Endothelial cell of umbilical vein (primary cell): ENCODE data around the gene GOLPH3. TPM values are rescaled to one million over a fixed set of nuclear protein-coding genes. Genes with fewer than 3 reads are reported as not detected.

Experiments
- BruUV-seq: library from RNA; stranded (reverse); fragments of 400-500 nt; replicated peaks from 2 replicates; lab custom pipeline; 2021; lab: Mats Ljungman, UMichigan
- CTCF ChIA-PET: fragments of 300-600, 350-600 bp; sonication (Branson Sonifier 250); formaldehyde crosslinking; loops from one replicate; lab custom pipeline; 2021; ENCODE audit warnings: antibody characterized with exemption, inconsistent platforms; lab: Charles Lee
- POLR2A ChIA-PET: fragments of 300-600, 350-600 bp; sonication (Branson Sonifier 250); formaldehyde crosslinking; loops from one replicate; lab custom pipeline; 2021; ENCODE audit warnings: antibody characterized with exemption, inconsistent platforms; lab: Charles Lee
- DNase-seq: peaks from one replicate; pipeline ENCODE4 v3.0.0-alpha.2; 2011; ENCODE audit warnings: low read depth, low spot score
- FAIRE-seq: peaks from 2 replicates; lab custom pipeline; 2011; peaks lifted over from hg19 to GRCh38; lab: Jason Lieb, UNC
- H2AFZ ChIP-seq: 2 replicates; pipeline ENCODE4 v1.6.0; 2012; ENCODE audit warnings: low read depth, low read length, control low read depth, inconsistent platforms
- H3K27ac ChIP-seq: 2 replicates; pipeline ENCODE4 v1.5.1; 2011; ENCODE audit warnings: low read depth, mild to moderate bottlenecking, control low read depth, low read length, moderate library complexity; ENCODE audit not compliant: insufficient read depth
- H3K27me3 ChIP-seq, 2 experiments: 2 replicates each; pipeline versions ENCODE4 v1.6.0 to v1.6.1; 2011; ENCODE audit warnings: low read length in 2 of 2, mixed read lengths in 1 of 2; ENCODE audit not compliant: control insufficient read depth in 2 of 2, insufficient read depth in 2 of 2
- H3K36me3 ChIP-seq, 2 experiments: 2 replicates in 1 of 2; 3 replicates in 1 of 2; pipeline ENCODE4 v1.5.1; 2011; ENCODE audit warnings: low read length in 2 of 2, mild to moderate bottlenecking in 1 of 2, moderate library complexity in 1 of 2; ENCODE audit not compliant: control insufficient read depth in 2 of 2, insufficient read depth in 2 of 2; ENCODE audit errors: extremely low read depth in 1 of 2
- H3K4me1 ChIP-seq: 3 replicates; pipeline ENCODE4 v1.5.1; 2011; ENCODE audit warnings: mild to moderate bottlenecking, low read length; ENCODE audit not compliant: control insufficient read depth, insufficient read depth; ENCODE audit errors: extremely low read depth
- H3K4me2 ChIP-seq: 2 replicates; pipeline ENCODE4 v1.6.1; 2011; ENCODE audit warnings: low read length, control low read depth, mixed read lengths; ENCODE audit not compliant: insufficient read depth
- H3K4me3 ChIP-seq, 3 experiments: fragments of 200-600 bp in 1 of 3; sonication (generic), shearing (Covaris generic) in 1 of 3; replicated peaks in 1 of 3; 2 replicates each; pipeline ENCODE4 v1.5.1; 2011 to 2016; ENCODE audit warnings: control low read depth in 3 of 3, low read length in 3 of 3, mild to moderate bottlenecking in 2 of 3, inconsistent platforms in 1 of 3, low read depth in 1 of 3, moderate library complexity in 1 of 3; ENCODE audit not compliant: insufficient read depth in 1 of 3
- H3K79me2 ChIP-seq: 2 replicates; pipeline ENCODE4 v1.6.0; 2012; ENCODE audit warnings: low read length, inconsistent platforms; ENCODE audit not compliant: control insufficient read depth, insufficient read depth
- H3K9ac ChIP-seq: replicated peaks from 2 replicates; pipeline ENCODE3; 2011; ENCODE audit warnings: low read length, control low read depth; ENCODE audit not compliant: insufficient read depth; ENCODE audit errors: extremely low read depth
- H3K9me1 ChIP-seq: replicated peaks from 3 replicates; pipeline ENCODE4 v1.6.0; 2011; ENCODE audit warnings: mild to moderate bottlenecking, low read length; ENCODE audit not compliant: control insufficient read depth, insufficient read depth; ENCODE audit errors: extremely low read depth
- H3K9me3 ChIP-seq: replicated peaks from 2 replicates; pipeline ENCODE4 v1.5.1; 2012; ENCODE audit warnings: low read length, inconsistent platforms; ENCODE audit not compliant: control insufficient read depth, insufficient read depth
- H4K20me1 ChIP-seq: replicated peaks from 2 replicates; pipeline ENCODE3; 2011; ENCODE audit warnings: mild to moderate bottlenecking, low read length; ENCODE audit not compliant: control insufficient read depth, insufficient read depth; ENCODE audit errors: extremely low read depth
- EZH2 ChIP-seq: IDR thresholded peaks from 2 replicates; pipeline ENCODE4 v1.6.1; 2012; ENCODE audit warnings: borderline replicate concordance, low read depth, mild to moderate bottlenecking, moderate library complexity, low read length, inconsistent platforms; ENCODE audit not compliant: severe bottlenecking
- JUN ChIP-seq: IDR thresholded peaks from 2 replicates; pipeline ENCODE4 v1.6.1; 2011; ENCODE audit warnings: borderline replicate concordance, low read depth; ENCODE audit not compliant: insufficient read length, insufficient read depth
- MYC ChIP-seq: IDR thresholded peaks from one replicate; pipeline ENCODE4 v1.6.1; 2011; ENCODE audit warnings: mild to moderate bottlenecking, low read depth, low read length
- POLR2A ChIP-seq: IDR thresholded peaks from 2 replicates; pipeline ENCODE4 v1.6.1; 2012; ENCODE audit warnings: low read depth, mild to moderate bottlenecking, control low read depth, low read length
- POLR2AphosphoS5 ChIP-seq: IDR thresholded peaks from 2 replicates; pipeline ENCODE4 v1.6.1; 2012; ENCODE audit warnings: low read depth, mild to moderate bottlenecking, control low read depth, low read length, moderate library complexity; ENCODE audit not compliant: insufficient read depth
- dilution Hi-C: fragments of 300-500 bp; cut with MboI; formaldehyde crosslinking; loops from one replicate; pipeline ENCODE4 v1.15.0; 2019; ENCODE audit warnings: low sequenced_read_pairs; ENCODE audit not compliant: extremely low pct_ligation_motif_present
- intact Hi-C: fragments of 100-400 bp; cut with micrococcal nuclease; formaldehyde crosslinking; loops from one replicate; pipeline ENCODE4 v1.10.0; 2022
- polyA plus RNA-seq, 4 experiments: library from polyadenylated mRNA; depleted of rRNA in 3 of 4; stranded (reverse) in 3 of 4; unstranded in 1 of 4; fragments of >200 nt; gene quantifications; 2 replicates each; pipeline versions ENCODE4 v1.2.1 to v1.2.3, GENCODE V29; 2011 to 2012; ENCODE audit warnings: missing spikeins in 1 of 4
- total RNA-seq: library from RNA; stranded (reverse); gene quantifications from 2 replicates; pipeline ENCODE4 v1.2.3, GENCODE V29; 2021
- TF ChIP-seq, protein P1 (sequence below), 2 donors: IDR thresholded peaks; 1 replicate in 1 of 2; 2 replicates in 1 of 2; pipeline ENCODE4 v1.5.1; 2011; ENCODE audit warnings: low read length in 2 of 2, mild to moderate bottlenecking in 2 of 2, moderate library complexity in 2 of 2, control low read depth in 1 of 2, inconsistent platforms in 1 of 2, low read depth in 1 of 2; ENCODE audit not compliant: insufficient read depth in 1 of 2; ENCODE audit errors: extremely low read depth in 1 of 2
- TF ChIP-seq, protein P2 (sequence below): IDR thresholded peaks from 2 replicates; pipeline ENCODE4 v1.6.1; 2011; ENCODE audit not compliant: insufficient read depth, insufficient read length

GOLPH3 gene
- total and polyA plus RNA-seq, 2 donors (not counting 3 experiments of a cell fraction or from before 2014, with no cell fraction given) = 38.1 to 70.2 TPM

DNA sequence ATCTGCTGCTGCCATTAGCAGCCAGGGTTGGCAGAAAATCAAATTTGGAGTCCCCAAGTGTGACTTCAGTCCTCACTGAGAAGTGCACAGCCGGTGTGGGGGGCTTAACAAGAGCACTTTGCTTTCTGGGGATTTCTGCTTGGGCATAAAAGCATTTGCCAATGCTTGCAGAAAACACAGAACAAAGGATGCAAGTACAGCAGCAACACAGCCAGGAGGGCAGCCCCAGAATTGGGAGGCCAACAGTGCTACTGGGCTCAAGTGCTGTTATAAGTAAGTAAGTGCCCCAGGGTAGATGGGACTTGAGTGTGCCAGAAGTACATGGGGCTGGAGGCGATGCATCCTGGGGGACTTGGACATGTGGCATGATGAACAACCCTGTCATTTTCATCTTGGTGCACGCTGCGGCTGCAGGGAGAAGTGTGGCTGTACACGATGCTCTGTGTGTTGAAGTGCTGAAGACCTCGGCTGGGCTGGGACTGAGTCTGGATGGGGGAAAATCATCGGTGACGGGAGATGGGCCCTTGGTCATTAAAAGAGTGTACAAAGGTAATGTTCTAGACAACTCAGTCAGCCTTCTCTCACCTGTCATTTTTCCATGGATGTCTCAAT is 73.3 kb downstream of the GOLPH3 start:
- peak overlapping the region; percentile 3 for H3K9ac ChIP-seq
- no TSS peak for BruUV-seq
- dilution Hi-C loops (no loop called here), intact Hi-C loops (no loop called here)
- H3K36me3 ChIP-seq = peaks cover 4 to 9% of the 10 kb centered on the region in 2 experiments
- TF ChIP-seq JUN (no peak), POLR2AphosphoS5 (no peak)
- no peak overlapping the region for H3K4me3 ChIP-seq
- DNase-seq = no peak
- no peak overlapping the region for H2AFZ ChIP-seq
- peak overlapping the region; percentile 96 for H3K27ac ChIP-seq
- ChIA-PET POLR2A (no interaction called here), CTCF (no interaction called here)
- no peaks in the 10 kb centered on the region for H3K27me3 ChIP-seq
- no peak overlapping the region for H3K4me2 ChIP-seq
- no peaks in the 10 kb centered on the region for H3K9me3 ChIP-seq
- no peaks in the 10 kb centered on the region for H3K9me1 ChIP-seq
- FAIRE-seq = no peak
- H3K79me2 ChIP-seq = no peaks in the 10 kb centered on the region
- H4K20me1 ChIP-seq = no peaks in the 10 kb centered on the region
- peaks cover 45% of the 10 kb centered on the region for H3K4me1 ChIP-seq

- H2AFZ ChIP-seq = no peak overlapping the region
- no peaks in the 10 kb centered on the region for H3K9me1 ChIP-seq
- H3K4me2 ChIP-seq = no peak overlapping the region
- H3K9ac ChIP-seq = peak overlapping the region; percentile 91
- peak; percentile 76 for FAIRE-seq
- H4K20me1 ChIP-seq = no peaks in the 10 kb centered on the region
- no peak overlapping the region for H3K4me3 ChIP-seq
- BruUV-seq = no TSS peak
- H3K4me1 ChIP-seq = peaks cover 45% of the 10 kb centered on the region
- dilution Hi-C loops = no loop called here
- peaks cover 4 to 9% of the 10 kb centered on the region in 2 experiments for H3K36me3 ChIP-seq
- intact Hi-C loops = no loop called here
- H3K27me3 ChIP-seq = no peaks in the 10 kb centered on the region
- H3K9me3 ChIP-seq = no peaks in the 10 kb centered on the region
- H3K27ac ChIP-seq = peak overlapping the region; percentile 96
- POLR2A ChIA-PET = no interaction called here
- TF ChIP-seq EZH2 (no peak), POLR2AphosphoS5 (no peak), MYC (no peak), POLR2A (no peak)
- TF ChIP-seq, protein P1, sequence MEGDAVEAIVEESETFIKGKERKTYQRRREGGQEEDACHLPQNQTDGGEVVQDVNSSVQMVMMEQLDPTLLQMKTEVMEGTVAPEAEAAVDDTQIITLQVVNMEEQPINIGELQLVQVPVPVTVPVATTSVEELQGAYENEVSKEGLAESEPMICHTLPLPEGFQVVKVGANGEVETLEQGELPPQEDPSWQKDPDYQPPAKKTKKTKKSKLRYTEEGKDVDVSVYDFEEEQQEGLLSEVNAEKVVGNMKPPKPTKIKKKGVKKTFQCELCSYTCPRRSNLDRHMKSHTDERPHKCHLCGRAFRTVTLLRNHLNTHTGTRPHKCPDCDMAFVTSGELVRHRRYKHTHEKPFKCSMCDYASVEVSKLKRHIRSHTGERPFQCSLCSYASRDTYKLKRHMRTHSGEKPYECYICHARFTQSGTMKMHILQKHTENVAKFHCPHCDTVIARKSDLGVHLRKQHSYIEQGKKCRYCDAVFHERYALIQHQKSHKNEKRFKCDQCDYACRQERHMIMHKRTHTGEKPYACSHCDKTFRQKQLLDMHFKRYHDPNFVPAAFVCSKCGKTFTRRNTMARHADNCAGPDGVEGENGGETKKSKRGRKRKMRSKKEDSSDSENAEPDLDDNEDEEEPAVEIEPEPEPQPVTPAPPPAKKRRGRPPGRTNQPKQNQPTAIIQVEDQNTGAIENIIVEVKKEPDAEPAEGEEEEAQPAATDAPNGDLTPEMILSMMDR (IDR thresholded peaks at IDR 0.05; ENCODE audit: extremely low read depth in 1 of 2, insufficient read depth in 1 of 2, low read depth in 1 of 2, low read length in 2 of 2) = no peak
- TF ChIP-seq, protein P2, sequence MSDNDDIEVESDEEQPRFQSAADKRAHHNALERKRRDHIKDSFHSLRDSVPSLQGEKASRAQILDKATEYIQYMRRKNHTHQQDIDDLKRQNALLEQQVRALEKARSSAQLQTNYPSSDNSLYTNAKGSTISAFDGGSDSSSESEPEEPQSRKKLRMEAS = no peak
- peak; percentile 82 for DNase-seq
- CTCF ChIA-PET = no interaction called here
- no peaks in the 10 kb centered on the region for H3K79me2 ChIP-seq
Measured at GRCh38 chr5:32100230-32100629, 73.9 kb downstream of the GOLPH3 start.
